ENCODE data around the gene BRINP2. TPM values are rescaled to one million over a fixed set of nuclear protein-coding genes. Genes with fewer than 3 reads are reported as not detected.

BRINP2 gene
- total RNA-seq, 1 donor from 2014 or later, result 0.46 TPM

- no peak for DNase-seq (ENCODE audit: low spot score)
These were observed 49.0 kb downstream of the BRINP2 start for GRCh38 chr1:177219554-177220458.

DNA sequence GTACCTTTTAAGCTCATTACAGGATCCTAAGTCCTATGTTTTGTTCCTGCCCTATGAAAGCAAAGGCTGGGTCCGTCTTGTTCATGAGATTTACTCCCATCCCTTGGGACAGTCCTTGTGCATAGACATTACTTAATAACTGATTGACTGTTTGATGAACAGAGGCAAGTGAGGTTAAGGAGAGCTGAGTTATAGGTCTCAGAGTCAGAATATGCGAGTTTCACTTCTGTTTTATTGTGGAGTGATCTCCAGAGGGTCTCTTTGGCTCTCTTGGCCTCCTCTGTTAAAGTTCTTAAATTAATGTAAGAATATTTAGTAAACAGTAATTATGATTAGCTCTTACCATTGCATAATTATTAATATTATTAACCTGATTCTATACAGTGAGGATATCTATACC, 52.6 kb downstream of the BRINP2 start:
- no peak for DNase-seq (ENCODE audit: low spot score)

DNA sequence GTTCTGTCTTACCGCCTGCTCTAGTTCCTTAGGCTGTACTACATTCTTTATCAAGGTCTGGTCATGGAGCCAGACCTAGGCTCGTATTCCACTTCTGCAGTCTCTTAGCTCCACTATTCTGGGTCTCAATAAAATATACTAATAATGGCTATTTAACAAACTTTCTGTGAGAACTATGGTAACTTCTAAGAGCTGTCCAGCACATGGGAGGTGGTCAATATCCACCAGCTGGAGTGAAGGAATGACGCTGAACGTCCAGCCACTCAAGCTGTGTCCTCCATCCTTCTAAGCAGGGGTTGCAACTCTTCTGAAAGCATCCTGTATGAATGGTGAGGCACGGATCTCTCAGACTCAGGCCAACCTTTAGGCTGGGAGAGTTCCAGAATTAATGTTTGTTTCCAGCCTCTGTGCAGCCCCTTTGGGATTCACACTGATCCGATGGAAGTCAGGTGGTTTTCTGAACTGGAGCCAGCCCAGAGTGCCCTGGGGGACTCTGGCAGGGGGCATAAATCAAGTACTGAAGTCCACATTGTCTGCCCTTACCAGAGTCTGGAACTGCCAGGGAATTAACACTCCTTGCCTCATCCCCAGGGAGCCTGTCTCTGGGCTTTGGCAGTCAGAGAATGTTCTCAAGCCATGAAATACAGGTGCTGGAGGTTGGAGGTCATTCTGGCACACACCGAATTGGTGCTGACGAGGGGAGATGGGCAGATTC, 57.4 kb downstream of the BRINP2 start:
- DNase-seq (ENCODE audit: low spot score), result no peak

GRCh38 chr1:177228693-177229065, 57.9 kb downstream of the BRINP2 start:
- no peak for DNase-seq (ENCODE audit: low spot score)

DNA sequence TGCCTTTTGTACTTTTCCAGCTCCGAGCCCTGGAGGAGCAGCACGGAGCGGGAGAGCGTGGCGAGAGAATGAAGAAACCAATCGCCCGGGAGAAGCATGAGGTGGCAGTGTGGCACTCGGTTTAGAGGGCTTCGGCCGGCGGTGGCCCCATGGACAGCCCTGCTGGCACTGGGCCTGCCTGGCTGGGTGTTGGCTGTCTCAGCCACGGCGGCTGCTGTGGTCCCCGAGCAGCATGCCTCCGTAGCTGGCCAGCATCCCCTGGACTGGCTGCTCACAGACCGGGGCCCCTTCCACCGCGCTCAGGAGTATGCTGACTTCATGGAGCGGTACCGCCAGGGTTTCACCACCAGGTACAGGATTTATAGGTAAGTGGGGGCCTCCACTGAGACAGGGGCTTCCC, 59.0 kb downstream of the BRINP2 start:
- DNase-seq (ENCODE audit: low spot score), result no peak

DNA sequence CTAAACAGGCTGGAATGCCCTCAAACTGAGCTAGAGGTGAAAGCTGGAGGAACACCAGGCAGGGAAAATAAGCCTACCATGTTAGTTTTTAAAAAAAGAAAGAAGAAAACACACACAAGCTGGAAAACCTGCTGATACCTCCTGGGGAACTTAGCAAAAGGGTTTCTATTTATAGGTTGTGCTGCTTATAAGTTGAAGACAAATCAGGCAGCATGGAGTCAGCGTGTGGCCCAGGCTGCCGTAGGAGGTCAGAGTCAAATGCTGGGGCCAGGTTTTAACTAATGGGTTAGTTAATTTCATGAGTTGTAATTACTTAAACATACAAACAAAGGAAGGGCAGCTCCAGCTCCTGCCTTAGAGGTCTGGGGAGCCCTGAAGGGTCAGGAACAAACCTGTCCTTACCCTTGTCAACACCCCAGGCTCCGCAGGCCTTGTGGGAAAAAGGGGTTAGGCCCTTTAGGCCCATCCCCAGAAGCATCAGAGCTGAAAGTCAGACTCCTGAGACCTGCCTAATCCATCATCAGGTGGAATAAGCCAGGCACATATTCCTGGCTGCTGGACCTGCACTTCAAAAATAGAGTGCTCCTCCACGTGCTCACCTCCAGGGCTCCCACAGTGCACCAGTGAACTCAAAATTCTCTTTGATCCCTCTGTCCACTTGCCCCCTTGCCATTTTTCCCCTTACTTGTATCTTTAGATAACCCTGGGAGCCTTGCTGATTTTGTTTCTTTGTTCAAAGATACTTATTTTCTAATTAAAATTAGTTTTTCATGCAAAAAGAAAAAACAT, 59.7 kb downstream of the BRINP2 start:
- DNase-seq (ENCODE audit: low spot score), result no peak

GRCh38 chr1:177235350-177235749, 64.6 kb downstream of the BRINP2 start:
- no peak for DNase-seq (ENCODE audit: low spot score)

DNA sequence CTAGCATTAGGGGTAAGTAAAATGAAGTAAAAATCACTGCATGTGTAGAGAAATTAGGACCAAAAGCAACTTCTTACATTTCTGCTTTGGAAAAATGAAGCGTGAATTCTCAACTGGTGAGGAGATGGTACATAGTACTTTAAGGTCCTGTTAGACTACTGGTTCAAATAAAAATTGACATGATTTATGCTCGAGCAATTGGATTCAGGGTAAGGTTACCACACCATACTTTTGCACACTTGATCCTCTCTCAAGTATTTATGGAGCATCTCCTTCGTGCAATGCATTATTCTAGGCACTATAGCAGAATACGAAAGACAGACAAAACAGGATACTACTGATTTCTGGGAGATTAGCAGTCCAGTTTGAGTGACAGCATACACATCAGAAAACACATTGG, 66.2 kb downstream of the BRINP2 start:
- DNase-seq (ENCODE audit: low spot score), result no peak

DNA sequence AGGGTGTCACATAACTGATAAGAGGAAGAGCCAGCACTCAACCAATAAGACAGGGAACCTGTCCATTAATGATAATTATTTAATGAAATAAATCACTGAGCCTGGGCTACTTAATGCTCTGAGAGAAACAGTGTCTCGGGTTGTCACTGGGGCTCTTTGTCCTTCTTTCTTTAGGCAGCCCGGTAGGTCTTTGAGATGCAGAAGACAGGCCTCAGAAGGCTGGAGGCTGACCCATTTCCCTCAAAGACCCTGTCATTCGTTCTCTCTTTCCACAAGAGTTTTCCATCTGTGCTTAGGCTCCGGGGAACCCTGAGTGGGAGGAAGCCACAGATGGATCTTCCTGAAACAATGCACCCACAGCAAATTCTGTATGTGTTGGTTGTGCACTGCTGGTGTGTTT, 68.2 kb downstream of the BRINP2 start:
- DNase-seq (ENCODE audit: low spot score), result no peak

- DNase-seq (ENCODE audit: low spot score), result no peak
These were observed 69.0 kb downstream of the BRINP2 start for GRCh38 chr1:177239792-177240191.

- no peak for DNase-seq (ENCODE audit: low spot score)
These were observed 73.0 kb downstream of the BRINP2 start for GRCh38 chr1:177243773-177244172.

- DNase-seq (ENCODE audit: low spot score), result peak; percentile 15
These were observed 76.2 kb downstream of the BRINP2 start for GRCh38 chr1:177246710-177247580.

DNA sequence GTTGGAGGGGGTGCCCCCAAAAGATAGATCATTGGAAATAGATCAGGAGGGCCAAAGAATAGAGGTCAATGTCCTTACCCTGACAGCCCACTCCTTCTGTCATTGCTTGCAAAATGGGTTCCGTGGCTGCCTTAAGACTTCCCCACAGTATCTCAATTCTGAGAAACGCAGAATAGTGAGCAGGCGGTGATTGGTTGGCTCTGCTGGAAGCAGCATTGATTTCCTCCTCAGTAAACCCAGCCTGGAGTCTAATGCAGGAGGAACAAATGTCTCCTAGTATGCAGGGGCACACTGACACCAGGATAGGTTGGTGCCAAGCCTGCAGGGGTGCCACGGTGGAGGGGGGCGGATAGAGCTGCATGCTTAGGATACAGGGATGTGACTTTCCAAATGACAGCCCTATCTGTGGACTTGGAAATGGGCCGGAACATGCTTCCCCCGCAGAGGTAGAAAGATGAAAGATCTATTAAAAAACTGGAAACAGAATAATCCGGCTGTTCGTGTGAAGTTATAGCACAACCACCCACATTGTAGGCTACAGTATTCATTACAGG, 76.9 kb downstream of the BRINP2 start:
- no peak for DNase-seq (ENCODE audit: low spot score)

DNA sequence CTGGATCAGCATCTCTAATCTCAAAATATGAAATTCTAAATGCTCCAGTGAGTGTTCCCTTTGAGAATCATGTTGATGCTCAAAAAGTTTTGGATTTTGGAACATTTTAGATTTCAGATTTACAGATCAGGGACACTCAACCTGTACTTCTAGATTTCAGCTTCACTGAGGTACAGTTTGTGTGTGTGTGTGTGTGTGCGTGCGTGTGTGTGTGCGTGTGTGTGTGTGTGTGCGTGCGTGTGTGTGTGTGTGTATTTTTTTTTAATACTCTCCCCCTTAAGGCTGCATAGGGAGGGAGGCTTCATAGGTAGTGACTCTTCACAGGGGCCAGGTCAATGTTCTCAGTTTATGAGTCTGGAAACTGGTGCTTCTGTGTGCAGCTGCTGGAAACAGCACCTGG, 77.5 kb downstream of the BRINP2 start:
- no peak for DNase-seq (ENCODE audit: low spot score)

DNA sequence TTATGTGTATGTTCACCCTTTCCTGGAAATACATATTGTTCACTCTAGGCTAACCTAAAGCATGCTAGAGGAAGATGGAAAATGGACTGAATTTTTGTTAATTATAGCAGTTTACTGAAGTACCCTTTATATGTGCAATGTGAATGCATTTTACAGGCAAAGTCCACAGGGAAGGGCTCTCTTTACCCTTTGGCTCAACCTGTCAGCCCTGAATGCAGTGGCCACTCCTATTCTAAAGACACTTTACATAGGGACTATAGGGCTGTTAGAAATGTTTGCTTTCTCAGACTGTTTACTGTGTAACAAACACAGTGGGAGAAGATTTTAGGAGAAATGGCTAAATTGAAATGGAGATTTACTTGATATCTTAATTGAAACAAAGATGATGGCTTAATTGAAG, 78.5 kb downstream of the BRINP2 start:
- DNase-seq (ENCODE audit: low spot score), result no peak

- no peak for DNase-seq (ENCODE audit: low spot score)
These were observed 82.1 kb downstream of the BRINP2 start for GRCh38 chr1:177252877-177253276.

- no peak for DNase-seq (ENCODE audit: low spot score)
These were observed 84.7 kb downstream of the BRINP2 start for GRCh38 chr1:177255411-177255810.

- DNase-seq (ENCODE audit: low spot score), result peak; percentile 77
These were observed 85.7 kb downstream of the BRINP2 start for GRCh38 chr1:177256153-177257075.

DNA sequence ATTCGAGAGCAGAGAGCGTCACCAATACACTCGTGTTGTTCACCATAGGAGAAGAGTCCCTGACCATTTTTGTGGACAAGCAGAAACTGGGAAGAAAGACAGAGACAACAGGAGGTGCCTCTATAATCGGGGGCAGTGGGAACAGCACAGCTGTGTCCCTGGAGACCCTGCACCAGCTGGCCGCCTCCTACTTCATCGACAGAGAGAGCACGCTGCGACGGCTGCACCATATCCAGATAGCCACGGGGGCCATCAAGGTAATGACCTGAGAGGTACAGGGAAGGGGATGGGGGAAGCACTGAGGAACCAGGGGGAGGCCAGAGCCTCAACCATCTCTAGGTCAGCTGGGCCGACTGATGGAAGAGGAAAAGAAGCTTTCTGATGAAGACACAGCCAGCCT, 86.4 kb downstream of the BRINP2 start:
- DNase-seq (ENCODE audit: low spot score), result no peak

GRCh38 chr1:177257576-177257975, 86.8 kb downstream of the BRINP2 start:
- DNase-seq (ENCODE audit: low spot score), result no peak

Data from mucosa of gallbladder (tissue), 1 donor.